Panc1 (cell line): ENCODE measurements around the gene NOP53. TPM values are rescaled to one million over a fixed set of nuclear protein-coding genes. Genes with fewer than 3 reads are reported as not detected.

ENCODE experiments used
- ATAC-seq: fragments of 200-7000 bp; cut with Tn5 transposase; 2 replicates; pipeline ENCODE4 v1.9.1; 2020; ENCODE audit warnings: mild to moderate bottlenecking, moderate library complexity
- BruUV-seq: library from RNA; stranded (reverse); fragments of 400-500 nt; replicated peaks from 2 replicates; lab custom pipeline; 2021; lab: Mats Ljungman, UMichigan
- CTCF ChIA-PET: fragments of 300-600 bp; sonication (Branson Sonifier 250); formaldehyde crosslinking; loops from one replicate; lab custom pipeline; 2022; ENCODE audit warnings: antibody characterized with exemption; lab: Charles Lee
- POLR2A ChIA-PET: fragments of 300-600 bp; sonication (Branson Sonifier 250); formaldehyde crosslinking; loops from one replicate; lab custom pipeline; 2022; ENCODE audit warnings: antibody characterized with exemption; lab: Charles Lee
- DNase-seq: peaks from one replicate; pipeline ENCODE4 v3.0.0-alpha.2; 2010; ENCODE audit warnings: low read depth, low spot score
- H3K27ac ChIP-seq: 2 replicates; pipeline ENCODE4 v1.5.1; 2011; ENCODE audit warnings: mild to moderate bottlenecking, low read length, inconsistent platforms
- H3K27me3 ChIP-seq: fragments of 200-500 bp; sonication (Bioruptor generic); 2 replicates; pipeline ENCODE4 v1.6.0; 2014; ENCODE audit warnings: low read length, inconsistent platforms; ENCODE audit not compliant: control insufficient read depth, insufficient read depth
- H3K36me3 ChIP-seq: fragments of 200-500 bp; sonication (Bioruptor generic); 2 replicates; pipeline ENCODE4 v1.5.1; 2014; ENCODE audit warnings: inconsistent platforms, mild to moderate bottlenecking, low read length, moderate library complexity; ENCODE audit not compliant: control insufficient read depth, insufficient read depth
- H3K4me1 ChIP-seq: 2 replicates; pipeline ENCODE4 v1.5.1; 2011; ENCODE audit warnings: inconsistent platforms, mild to moderate bottlenecking, low read length, moderate library complexity; ENCODE audit not compliant: control insufficient read depth, insufficient read depth
- H3K4me3 ChIP-seq, 2 experiments: 2 replicates each; pipeline ENCODE4 v1.5.1; 2011 to 2012; ENCODE audit warnings: low read depth in 2 of 2, low read length in 2 of 2, mild to moderate bottlenecking in 2 of 2, inconsistent platforms in 1 of 2, moderate library complexity in 1 of 2
- H3K9me3 ChIP-seq: fragments of 200-500 bp; sonication (Bioruptor generic); 2 replicates; pipeline ENCODE4 v1.5.1; 2014; ENCODE audit warnings: low read depth, mild to moderate bottlenecking, inconsistent platforms, low read length, moderate library complexity; ENCODE audit not compliant: control insufficient read depth, insufficient read depth
- CTCF ChIP-seq: fragments of 450-650 bp; IDR thresholded peaks from 2 replicates; pipeline ENCODE4 v1.5.1; 2017; ENCODE audit warnings: mild to moderate bottlenecking
- POLR2AphosphoS5 ChIP-seq: IDR thresholded peaks from 2 replicates; pipeline ENCODE4 v1.6.1; 2012; ENCODE audit warnings: mild to moderate bottlenecking, low read depth, low read length, moderate library complexity
- REST ChIP-seq, 2 experiments: IDR thresholded peaks; 2 replicates each; pipeline ENCODE4 v1.6.1; 2011 to 2012; ENCODE audit warnings: low read depth in 2 of 2, control low read depth in 1 of 2, low read length in 1 of 2, mild to moderate bottlenecking in 1 of 2, moderate library complexity in 1 of 2; ENCODE audit not compliant: insufficient read depth in 1 of 2
- SIN3A ChIP-seq: IDR thresholded peaks from 2 replicates; pipeline ENCODE4 v1.6.1; 2012; ENCODE audit warnings: low read depth, mild to moderate bottlenecking, low read length, moderate library complexity, borderline replicate concordance; ENCODE audit not compliant: insufficient read depth
- TCF7L2 ChIP-seq: IDR thresholded peaks from 2 replicates; pipeline ENCODE4 v1.6.1; 2011; ENCODE audit warnings: mild to moderate bottlenecking, low read depth, low read length, inconsistent platforms
- in situ Hi-C: cut with HindIII; loops from 2 replicates; pipeline ENCODE4 v1.10.0; 2016; ENCODE audit warnings: low sequenced_read_pairs, low pct_unique_long_range_greater_than_20kb
- intact Hi-C: fragments of 100-400 bp; cut with micrococcal nuclease; formaldehyde crosslinking; loops from one replicate; pipeline ENCODE4 v1.10.0; 2022; ENCODE audit not compliant: unreplicated experiment
- total RNA-seq: library from RNA; stranded (reverse); gene quantifications from one replicate; pipeline ENCODE4 v1.2.1, GENCODE V29; 2021; ENCODE audit not compliant: unreplicated experiment

Gene NOP53
- total RNA-seq, 1 experiment from 2014 or later = 64.3 TPM

GRCh38 chr19:47797996-47798903 lies 52.9 kb downstream of the NOP53 start:
- no peak for DNase-seq
- TF ChIP-seq CTCF = no peak
- no peak for TF ChIP-seq SIN3A
- TF ChIP-seq REST (IDR thresholded peaks at IDR 0.05; ENCODE audit: insufficient read depth in 1 of 2, low read depth in 2 of 2, low read length in 1 of 2) = no peak
- TF ChIP-seq POLR2AphosphoS5 = no peak
- no peak for TF ChIP-seq TCF7L2
- ATAC-seq = no peak
- ChIA-PET CTCF (no interaction called here), POLR2A (interaction anchor here (0.6 kb wide), 1 partner anchor 20 kb away, joined by 4 read pairs; no protein-coding TSS in a partner anchor)
- Histone ChIP-seq H3K27ac (no peak overlapping the region), H3K4me3 (no peak overlapping the region), H3K4me1 (no peaks in the 10 kb centered on the region), H3K27me3 (no peaks in the 10 kb centered on the region), H3K36me3 (no peaks in the 10 kb centered on the region), H3K9me3 (no peaks in the 10 kb centered on the region)
- BruUV-seq = no TSS peak
- intact Hi-C loops (no loop called here), in situ Hi-C loops (no loop called here)

- no peak for ATAC-seq
- CTCF ChIA-PET = interaction anchor here (0.6 kb wide), 1 partner anchor 97 kb away, joined by 5 read pairs; no protein-coding TSS in a partner anchor
- Histone ChIP-seq H3K36me3 (no peaks in the 10 kb centered on the region), H3K27me3 (no peaks in the 10 kb centered on the region), H3K9me3 (no peaks in the 10 kb centered on the region), H3K4me1 (no peaks in the 10 kb centered on the region), H3K4me3 (no peak overlapping the region), H3K27ac (no peak overlapping the region)
- DNase-seq = no peak
- intact Hi-C loops (no loop called here), in situ Hi-C loops (no loop called here)
- BruUV-seq = no TSS peak
- TF ChIP-seq CTCF (no peak), TCF7L2 (no peak), POLR2AphosphoS5 (no peak), REST (IDR thresholded peaks at IDR 0.05; ENCODE audit: insufficient read depth in 1 of 2, low read depth in 2 of 2, low read length in 1 of 2) (no peak), SIN3A (no peak)
- POLR2A ChIA-PET = no interaction called here
Observed at GRCh38 chr19:47798904-47799266, 53.5 kb downstream of the NOP53 start.
